GM19193 (cell line): ENCODE results near the gene RAB10.

ENCODE experiments used
- POLR2A ChIP-seq: IDR thresholded peaks from 4 replicates; pipeline ENCODE4 v1.6.1; 2011; ENCODE audit not compliant: insufficient read depth, insufficient read length; ENCODE audit errors: extremely low read depth

Gene RAB10

DNA sequence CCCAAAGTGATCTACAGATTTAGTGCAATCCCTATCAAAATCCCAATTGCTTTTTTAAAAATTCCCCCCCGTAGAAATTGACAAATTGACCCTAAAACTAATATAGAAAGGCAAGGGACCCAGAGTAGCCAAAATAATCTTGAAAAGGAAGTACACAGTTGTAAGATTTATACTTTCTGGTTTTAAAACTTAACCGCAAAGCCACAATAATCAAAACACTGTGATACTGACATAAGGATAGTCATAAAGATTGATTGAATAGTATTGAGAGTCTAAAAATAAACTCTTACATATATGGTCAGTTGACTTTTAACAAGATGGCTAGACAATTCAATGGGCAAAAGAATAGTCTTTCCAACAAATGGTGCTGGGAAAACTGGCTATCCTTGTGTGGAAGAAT lies 80.3 kb downstream of the RAB10 start:
- no peak for TF ChIP-seq POLR2A

DNA sequence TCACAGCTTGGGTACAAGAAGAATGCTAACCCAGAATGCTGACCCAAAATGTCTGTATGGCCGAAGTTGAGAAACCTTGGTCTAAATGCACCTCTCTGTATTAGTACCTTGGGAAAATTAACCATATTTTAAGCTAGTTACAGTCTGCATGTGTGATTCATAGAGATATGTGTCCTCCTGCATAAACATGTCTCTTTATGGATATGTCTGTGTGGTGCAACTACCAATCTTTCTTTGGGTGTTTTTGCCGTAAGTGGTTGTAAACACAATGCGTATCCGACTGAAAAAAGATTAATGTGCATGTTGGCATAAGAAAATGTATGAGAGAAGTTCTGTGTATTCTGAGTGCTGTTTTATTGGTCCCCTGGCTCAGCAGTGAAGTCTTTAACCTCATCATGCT lies 84.8 kb downstream of the RAB10 start:
- no peak for TF ChIP-seq POLR2A

DNA sequence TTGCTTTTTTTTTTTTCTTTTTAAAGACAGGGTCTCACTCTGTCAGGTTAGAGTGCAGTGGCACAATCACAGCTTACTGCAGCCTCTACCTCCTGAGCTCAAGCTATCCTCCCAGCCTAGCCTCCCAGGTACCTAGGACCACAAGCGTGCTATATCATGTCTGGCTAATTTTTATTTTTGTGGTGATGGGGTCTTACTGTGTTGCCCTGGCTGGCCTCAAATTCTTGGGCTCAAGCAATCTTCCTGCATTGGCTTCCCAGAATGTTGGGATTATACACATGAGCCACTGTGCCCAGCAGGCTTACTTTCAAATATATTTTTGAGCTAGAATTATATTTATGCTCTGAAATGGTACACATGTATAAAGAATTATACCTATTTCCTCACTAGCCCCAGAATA lies 85.6 kb downstream of the RAB10 start:
- no peak for TF ChIP-seq POLR2A

DNA sequence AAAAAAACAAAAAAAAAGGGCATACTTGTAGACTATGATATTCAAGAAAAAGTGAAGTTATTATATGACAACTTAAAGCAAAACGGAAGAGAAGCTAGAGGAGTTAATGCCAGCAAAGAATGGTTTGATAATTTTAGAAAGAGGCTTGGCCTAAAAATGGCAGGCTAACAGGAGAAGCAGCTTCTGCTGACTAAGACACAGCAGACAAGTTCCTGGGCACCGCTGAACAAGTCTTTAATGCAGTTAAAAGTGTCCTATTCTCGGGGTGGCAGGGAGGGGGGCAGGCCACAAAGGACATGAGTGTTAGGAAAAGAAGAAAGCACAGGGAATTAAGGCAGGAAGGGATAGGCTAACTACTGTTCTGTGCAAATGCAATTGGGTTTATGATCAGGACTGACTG lies 88.7 kb downstream of the RAB10 start:
- TF ChIP-seq POLR2A: no peak

DNA sequence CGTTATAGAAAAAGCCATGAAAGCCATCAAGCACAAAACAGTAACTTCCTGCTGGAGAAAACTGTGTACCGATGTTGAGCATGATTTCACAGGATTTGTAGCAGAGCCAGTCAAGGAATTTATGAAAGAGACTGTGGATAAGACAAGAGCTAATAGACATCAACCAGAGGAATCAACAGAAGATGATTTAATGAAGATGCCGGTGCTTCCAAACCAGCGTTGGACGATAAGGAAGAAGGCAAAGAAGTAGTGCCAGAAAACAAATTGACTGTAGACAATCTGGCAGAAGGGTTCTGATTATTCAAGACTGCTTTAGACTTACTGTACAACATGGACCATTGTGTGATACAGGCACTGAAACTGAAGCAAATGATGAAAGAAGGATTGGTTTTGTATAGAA lies 89.5 kb downstream of the RAB10 start:
- no peak for TF ChIP-seq POLR2A

DNA sequence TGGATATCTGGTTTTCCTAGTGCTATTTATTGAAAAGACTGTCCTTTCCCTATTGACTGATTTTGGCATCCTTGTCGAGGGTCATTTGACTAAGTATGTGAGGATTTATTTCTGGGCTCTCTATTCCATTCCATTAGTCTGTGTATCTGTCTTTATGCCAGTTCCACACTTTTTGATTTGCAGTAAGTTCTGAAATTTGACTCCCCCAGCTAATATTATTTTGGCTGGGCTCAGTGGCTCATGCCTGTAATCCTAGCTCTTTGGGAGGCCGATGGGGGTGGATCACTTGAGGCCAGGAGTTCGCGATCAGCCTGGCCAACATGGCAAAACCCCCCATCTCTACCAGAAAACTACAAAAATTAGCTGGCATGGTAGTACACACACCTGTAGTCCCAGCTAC lies 92.2 kb downstream of the RAB10 start:
- TF ChIP-seq POLR2A: no peak

DNA sequence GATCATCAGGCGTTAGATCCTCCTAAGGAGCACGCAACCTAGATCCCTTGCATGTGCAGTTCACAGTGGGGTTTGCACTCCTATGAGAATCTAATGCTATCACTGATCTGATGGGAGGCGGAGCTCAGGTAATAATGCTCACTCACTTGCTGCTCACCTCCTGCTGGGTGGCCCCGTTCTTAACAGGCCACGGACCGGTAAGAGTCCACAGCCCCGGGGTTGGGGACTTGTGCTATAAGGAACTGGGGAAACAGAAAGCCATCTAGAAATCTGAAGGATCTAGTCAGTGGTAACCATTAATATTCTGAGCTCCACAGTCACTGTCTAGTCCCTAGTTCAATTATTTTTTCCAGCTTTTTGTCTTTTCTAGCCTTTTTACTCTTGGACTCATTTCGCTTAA lies 94.3 kb downstream of the RAB10 start:
- TF ChIP-seq POLR2A: no peak

DNA sequence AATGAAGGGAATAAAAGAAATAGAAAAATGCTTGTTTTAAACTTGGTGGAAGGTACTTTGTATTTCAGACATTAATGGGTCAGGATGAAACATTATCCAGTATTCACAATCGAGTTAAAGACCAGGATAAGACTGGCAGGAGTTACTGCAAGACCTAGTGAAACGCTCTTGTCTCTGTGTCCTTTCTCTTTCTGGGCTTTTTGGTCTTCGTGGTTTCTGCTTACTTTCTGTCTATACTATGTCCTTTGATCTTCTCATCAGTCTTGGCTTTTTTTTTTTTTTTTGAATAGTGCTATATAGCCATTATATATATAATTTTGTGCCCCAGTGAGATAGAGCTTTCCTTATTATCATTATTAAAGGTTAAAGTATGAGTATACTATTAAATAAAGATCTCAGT lies 96.9 kb downstream of the RAB10 start:
- no peak for TF ChIP-seq POLR2A

DNA sequence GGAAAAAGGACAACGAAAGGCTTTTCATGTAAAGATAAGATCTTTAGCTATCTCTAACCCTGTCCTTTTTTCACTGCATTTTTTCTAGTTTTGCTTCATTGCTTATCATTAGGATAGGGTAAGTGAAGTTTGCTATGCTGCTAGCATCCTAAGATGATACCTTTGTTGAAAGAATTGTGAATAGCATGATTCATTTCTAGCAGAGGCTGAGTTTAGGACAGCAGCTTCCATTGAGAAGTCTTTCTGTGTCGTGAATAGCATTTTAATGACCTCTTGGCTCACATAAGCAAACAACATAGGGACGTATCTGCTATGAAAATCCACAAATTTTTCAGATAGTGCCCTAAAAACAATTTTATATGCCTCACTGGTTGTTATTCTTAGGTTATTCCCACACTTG lies 102.6 kb downstream of the RAB10 start:
- no peak for TF ChIP-seq POLR2A

DNA sequence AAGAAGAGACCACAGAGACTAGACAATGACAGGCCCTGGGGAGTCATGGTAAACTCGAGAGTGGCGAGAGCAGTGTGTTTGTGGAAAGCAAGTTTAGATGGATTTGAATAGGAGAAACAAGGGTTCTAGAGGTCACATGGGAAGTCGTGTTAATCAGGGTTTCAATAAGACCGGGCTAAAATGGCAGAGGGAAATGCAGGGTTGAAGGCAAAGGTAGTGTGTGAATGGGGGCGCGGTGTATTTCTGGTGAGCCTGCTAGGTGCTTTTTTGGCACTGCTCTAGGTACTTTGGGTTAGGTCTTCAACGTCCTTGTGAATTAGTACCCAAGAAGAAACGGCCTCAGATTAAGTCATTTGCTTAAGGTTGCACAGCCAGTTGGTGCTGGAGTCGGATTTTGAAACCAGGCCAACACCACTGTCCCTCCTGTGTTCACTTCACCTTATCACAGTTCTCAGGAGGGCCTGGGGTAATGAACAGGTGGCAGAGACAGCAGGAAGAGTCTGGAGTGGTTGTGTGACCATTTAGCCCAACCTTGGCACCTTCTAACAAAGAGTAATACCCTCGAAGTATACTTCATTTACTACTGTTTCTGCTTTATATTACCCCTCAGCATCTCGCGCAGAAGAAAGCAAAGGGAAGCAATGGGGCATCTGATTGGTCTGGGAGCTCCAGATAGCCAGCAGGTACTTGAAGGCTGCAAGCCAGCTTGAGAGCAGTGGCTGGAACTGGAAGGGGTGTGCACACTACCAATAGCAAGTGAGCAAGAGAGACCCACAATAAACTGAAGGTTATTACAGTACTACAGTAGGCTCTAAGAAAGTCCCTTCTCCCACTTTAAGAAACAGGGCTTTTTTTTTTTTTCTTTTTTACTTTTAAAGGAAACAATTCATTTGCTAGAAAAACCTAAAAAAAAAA lies 105.6 kb downstream of the RAB10 start:
- no peak for TF ChIP-seq POLR2A

DNA sequence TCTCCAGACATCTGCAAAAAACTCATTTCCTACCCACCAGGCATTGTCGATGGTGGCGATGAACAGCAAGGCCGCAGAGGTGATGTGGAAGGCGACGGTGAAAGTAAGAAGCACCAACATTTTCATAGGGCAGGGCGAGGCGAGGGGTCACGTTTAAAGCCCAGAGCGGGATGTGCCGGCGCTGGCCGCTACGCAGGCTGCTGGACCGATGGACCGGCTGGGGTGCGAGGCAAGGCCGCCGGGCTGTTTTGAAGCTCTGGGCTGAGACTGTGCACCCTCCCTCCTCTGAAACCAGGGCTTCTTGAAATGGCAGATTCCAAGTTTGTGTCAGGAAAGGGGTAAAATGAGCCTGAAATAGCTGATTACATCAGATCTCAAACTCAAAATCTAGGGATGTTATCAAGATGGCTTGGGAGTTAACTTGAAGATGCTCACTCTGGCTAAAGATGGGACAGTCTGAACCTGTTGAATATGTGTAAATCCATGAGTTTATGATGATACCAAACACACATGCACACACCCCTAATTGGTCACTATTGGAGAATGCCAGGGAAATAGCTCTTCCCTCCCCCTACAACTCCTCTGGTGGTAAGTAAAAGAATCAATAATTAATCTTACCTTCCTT lies 107.4 kb downstream of the RAB10 start:
- TF ChIP-seq POLR2A: no peak

DNA sequence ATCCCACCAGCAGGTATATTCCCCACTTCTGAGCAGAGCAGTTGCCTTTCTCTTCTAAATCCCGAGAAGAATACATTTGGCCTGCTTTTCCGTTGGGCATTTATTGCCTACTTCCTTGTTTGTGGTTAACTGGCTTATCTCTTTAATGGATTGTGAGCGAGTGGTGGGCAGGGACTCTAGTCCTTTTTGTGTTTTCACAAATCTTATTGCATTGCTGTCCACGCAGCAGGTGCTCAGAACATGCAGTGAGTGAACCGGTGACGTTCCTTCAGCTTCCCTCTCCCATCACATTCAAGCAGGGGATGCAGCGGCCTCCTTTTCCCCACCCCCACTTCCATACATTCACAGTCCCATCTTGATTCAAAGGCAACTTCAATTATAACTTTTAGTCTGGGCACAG lies 110.1 kb downstream of the RAB10 start:
- no peak for TF ChIP-seq POLR2A

DNA sequence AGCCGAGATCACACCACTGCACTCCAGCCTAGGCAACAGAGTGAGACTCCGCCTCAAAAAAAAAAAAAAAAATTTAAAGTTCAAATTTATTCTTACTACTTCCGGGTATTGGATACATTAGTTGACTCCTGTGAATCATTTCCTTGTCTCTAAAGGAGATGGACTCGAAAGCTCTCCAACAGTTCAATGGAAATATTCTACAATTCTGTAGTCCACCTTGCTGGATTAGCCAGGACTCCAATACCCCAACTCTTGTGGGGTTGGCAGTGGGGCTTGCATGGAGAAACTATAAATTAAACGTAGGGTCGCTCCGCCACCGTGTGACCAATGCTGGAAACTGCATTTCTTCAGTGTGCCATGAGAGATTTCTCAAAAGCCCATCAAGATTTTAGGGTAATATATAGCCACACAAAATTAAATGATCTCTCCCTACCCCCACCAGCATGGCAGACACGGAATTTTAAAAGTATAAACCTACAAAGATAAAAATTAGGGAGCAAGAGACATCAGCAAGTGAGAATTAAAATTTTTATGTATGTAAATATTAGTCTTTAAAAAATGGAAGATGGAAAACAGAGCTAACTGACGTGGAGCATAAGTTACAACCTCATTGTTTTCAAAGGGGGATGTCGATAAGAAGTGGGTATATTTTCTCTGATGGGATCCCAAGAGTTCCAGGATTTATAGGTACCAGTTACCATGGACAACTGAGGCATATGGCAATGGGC lies 111.2 kb downstream of the RAB10 start:
- TF ChIP-seq POLR2A: no peak

DNA sequence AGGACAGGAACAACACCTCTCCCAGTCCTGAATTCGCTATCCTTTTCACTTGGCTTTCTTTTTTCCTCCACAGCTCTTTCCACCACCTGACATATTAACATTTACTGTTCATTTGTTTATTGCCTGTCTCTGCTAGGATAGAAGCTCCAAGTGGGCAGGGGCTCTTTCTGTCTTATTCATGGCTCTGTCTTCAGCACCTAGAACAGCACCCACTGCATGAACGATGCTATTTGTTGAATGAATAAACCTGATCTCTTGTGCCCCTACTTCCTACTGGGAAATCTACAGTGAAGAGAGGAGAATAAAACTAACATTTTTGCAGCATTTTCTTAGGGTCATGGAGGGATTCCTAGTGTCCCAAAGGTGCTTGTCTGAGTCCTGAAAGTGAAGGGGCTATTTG lies 114.6 kb downstream of the RAB10 start:
- TF ChIP-seq POLR2A: no peak

DNA sequence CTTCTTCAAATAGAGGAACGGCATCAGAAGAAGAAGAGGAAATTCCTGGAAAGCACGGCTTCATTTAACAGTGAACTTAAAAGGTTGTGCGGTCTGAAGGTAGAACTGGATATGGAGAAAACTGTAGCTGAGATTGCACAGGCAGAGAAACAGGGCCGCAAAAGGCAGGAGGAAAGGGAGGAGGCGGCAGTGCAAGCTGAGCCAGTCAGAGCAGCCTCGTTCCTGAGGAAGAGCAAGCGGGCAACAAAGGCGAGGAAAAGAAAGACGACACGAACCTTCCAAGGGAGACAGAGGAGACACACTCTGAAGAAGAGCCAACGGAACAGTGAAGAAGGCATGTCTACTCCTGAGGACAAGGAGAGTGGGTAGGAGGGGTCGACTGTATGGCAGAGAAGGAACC lies 116.4 kb downstream of the RAB10 start:
- no peak for TF ChIP-seq POLR2A

DNA sequence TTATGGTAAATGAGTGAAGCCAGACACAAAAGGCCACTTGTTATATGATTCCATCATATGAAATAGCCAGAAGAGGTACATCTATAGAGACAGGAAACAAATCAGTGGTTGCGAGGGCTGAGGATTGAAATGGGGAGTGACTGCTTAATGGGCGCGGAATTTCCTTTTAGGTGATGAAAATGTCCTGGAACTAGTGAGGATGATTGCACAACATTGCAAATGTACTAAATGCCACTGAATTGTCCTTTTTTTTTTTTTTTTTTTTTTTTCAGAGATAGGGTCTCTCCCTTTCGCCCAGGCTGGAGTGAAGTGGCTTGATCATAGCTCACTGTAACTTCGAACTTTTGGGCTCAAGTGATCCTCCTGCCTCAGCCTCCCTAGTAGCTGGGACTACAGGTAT lies 123.7 kb downstream of the RAB10 start:
- TF ChIP-seq POLR2A: no peak
